HepG2 (cell line): ENCODE measurements around the gene SNCAIP. TPM values are rescaled to one million over a fixed set of nuclear protein-coding genes. Genes with fewer than 3 reads are reported as not detected.

Experiments
- ATAC-seq: fragments of 200-7000 bp; cut with Tn5 transposase; 3 replicates; pipeline ENCODE4 v1.9.1; 2020; ENCODE audit warnings: mild to moderate bottlenecking, moderate library complexity
- BruUV-seq: library from RNA; stranded (reverse); fragments of 400-500 nt; replicated peaks from 2 replicates; lab custom pipeline; 2021; lab: Mats Ljungman, UMichigan
- CTCF ChIA-PET: fragments of 300-600 bp; formaldehyde crosslinking; extraction: SDS; loops from one replicate; lab custom pipeline; 2021; ENCODE audit warnings: low total read pairs, inconsistent platforms, low intra/inter-chr PET ratio; lab: Yijun Ruan, JAX
- POLR2A ChIA-PET: fragments of 350-600 bp; sonication (Branson Sonifier 250); formaldehyde crosslinking; loops from one replicate; lab custom pipeline; 2020; ENCODE audit warnings: antibody characterized with exemption, inconsistent platforms; lab: Yijun Ruan, JAX
- DNase-seq: peaks from one replicate; pipeline ENCODE4 v3.0.0-alpha.2; 2015; ENCODE audit warnings: low spot score
- FAIRE-seq: peaks from 3 replicates; lab custom pipeline; 2011; peaks lifted over from hg19 to GRCh38; lab: Jason Lieb, UNC
- H2AFZ ChIP-seq: one replicate; pipeline ENCODE4 v1.6.1; 2011; ENCODE audit warnings: low read length, inconsistent platforms
- H3K27ac ChIP-seq: fragments of 300-600 bp; 3 replicates; pipeline ENCODE4 v1.8.0; 2011; ENCODE audit warnings: mixed run types, mild to moderate bottlenecking, mixed read lengths, low read length, inconsistent platforms; ENCODE audit not compliant: insufficient read depth; ENCODE audit errors: extremely low read length
- H3K27me3 ChIP-seq, 2 experiments: fragments of 200-600 bp in 1 of 2; 2 replicates in 1 of 2; 3 replicates in 1 of 2; pipeline versions ENCODE4 v1.6.0 to v1.8.0; 2011; ENCODE audit warnings: low read length in 2 of 2, mild to moderate bottlenecking in 2 of 2, moderate library complexity in 2 of 2, inconsistent platforms in 1 of 2; ENCODE audit not compliant: insufficient read depth in 2 of 2, control insufficient read depth in 1 of 2
- H3K36me3 ChIP-seq, 2 experiments: fragments of 200-600 bp in 1 of 2; replicated peaks in 1 of 2; 2 replicates in 1 of 2; 3 replicates in 1 of 2; pipeline versions ENCODE4 v1.5.1 to v1.8.0; 2011; ENCODE audit warnings: low read length in 2 of 2, inconsistent platforms in 1 of 2; ENCODE audit not compliant: insufficient read depth in 2 of 2, control insufficient read depth in 1 of 2
- H3K4me1 ChIP-seq: 2 replicates; pipeline ENCODE4 v1.5.1; 2012; ENCODE audit warnings: low read length, inconsistent platforms; ENCODE audit not compliant: insufficient read depth
- H3K4me2 ChIP-seq: 2 replicates; pipeline ENCODE4 v1.6.0; 2011; ENCODE audit warnings: low read depth, low read length, inconsistent platforms
- H3K4me3 ChIP-seq, 3 experiments: fragments of 200-600 bp in 1 of 3; sonication (generic), shearing (Covaris generic) in 1 of 3; replicated peaks in 1 of 3; 2 replicates each; pipeline ENCODE4 v1.5.1; 2011 to 2016; ENCODE audit warnings: low read length in 3 of 3, inconsistent platforms in 2 of 3, low read depth in 2 of 3, mild to moderate bottlenecking in 2 of 3, control low read depth in 1 of 3, mixed read lengths in 1 of 3; ENCODE audit not compliant: insufficient read depth in 1 of 3
- H3K79me2 ChIP-seq: one replicate; pipeline ENCODE4 v1.6.1; 2011; ENCODE audit warnings: low read length, inconsistent platforms; ENCODE audit not compliant: insufficient read depth
- H3K9ac ChIP-seq: 2 replicates; pipeline ENCODE4 v1.6.0; 2011; ENCODE audit warnings: mild to moderate bottlenecking, low read depth, low read length, inconsistent platforms; ENCODE audit not compliant: insufficient read depth
- H3K9me3 ChIP-seq: 2 replicates; pipeline ENCODE4 v1.5.1; 2012; ENCODE audit warnings: mild to moderate bottlenecking, low read length
- H4K20me1 ChIP-seq: 2 replicates; pipeline ENCODE4 v1.6.0; 2011; ENCODE audit warnings: inconsistent platforms, mild to moderate bottlenecking, low read length, moderate library complexity; ENCODE audit not compliant: insufficient read depth
- ARNTL ChIP-seq: sonication (generic); formaldehyde crosslinking; IDR thresholded peaks from 2 replicates; pipeline ENCODE4 v1.4.0; 2020; ENCODE audit warnings: mild to moderate bottlenecking, missing genetic modification reagents
- FLYWCH1 ChIP-seq: sonication (generic); formaldehyde crosslinking; IDR thresholded peaks from 2 replicates; pipeline ENCODE4 v1.8.1; 2023; ENCODE audit warnings: mild to moderate bottlenecking, missing genetic modification reagents
- FOSL2 ChIP-seq: sonication (generic); formaldehyde crosslinking; IDR thresholded peaks from 2 replicates; pipeline ENCODE4 v1.4.0; 2020; ENCODE audit warnings: missing genetic modification reagents
- HDAC6 ChIP-seq: fragments of 200-600 bp; sonication (generic); IDR thresholded peaks from 2 replicates; pipeline ENCODE4 v1.7.0; 2017; ENCODE audit warnings: mild to moderate bottlenecking, antibody characterized with exemption, low read length, low read depth
- HMG20B ChIP-seq: conservative IDR thresholded peaks from 2 replicates; pipeline ENCODE4 v1.6.1; 2016; ENCODE audit warnings: missing genetic modification reagents, missing compliant biosample characterization
- LCORL ChIP-seq, 2 experiments: fragments of 450-650 bp in 1 of 2; sonication (generic) in 1 of 2; formaldehyde crosslinking in 1 of 2; IDR thresholded peaks; 2 replicates each; pipeline versions ENCODE4 v1.5.0 to v1.6.1; 2017 to 2020; ENCODE audit warnings: antibody characterized with exemption in 1 of 2, missing genetic modification reagents in 1 of 2
- MAFF ChIP-seq: IDR thresholded peaks from 2 replicates; pipeline ENCODE4 v1.6.1; 2011; ENCODE audit warnings: low read depth, low read length, improper control_type of control experiment
- MTA3 ChIP-seq: sonication (generic); formaldehyde crosslinking; IDR thresholded peaks from 2 replicates; pipeline ENCODE4 v1.4.0; 2020; ENCODE audit warnings: missing genetic modification reagents
- PRMT3 ChIP-seq: sonication (generic); formaldehyde crosslinking; IDR thresholded peaks from 2 replicates; pipeline ENCODE4 v1.8.1; 2022; ENCODE audit warnings: low read depth, mild to moderate bottlenecking, moderate library complexity, missing genetic modification reagents, borderline replicate concordance
- SIX4 ChIP-seq: sonication (generic); formaldehyde crosslinking; IDR thresholded peaks from 2 replicates; pipeline ENCODE4 v1.4.0; 2020; ENCODE audit warnings: missing genetic modification reagents
- ZNF232 ChIP-seq: sonication (generic); formaldehyde crosslinking; IDR thresholded peaks from 2 replicates; pipeline ENCODE4 v1.4.0; 2020; ENCODE audit warnings: missing genetic modification reagents, borderline replicate concordance
- ZNF275 ChIP-seq: sonication (generic); formaldehyde crosslinking; IDR thresholded peaks from 2 replicates; pipeline ENCODE4 v1.8.0; 2022; ENCODE audit warnings: missing genetic modification reagents, mild to moderate bottlenecking, inconsistent platforms, borderline replicate concordance
- ZNF430 ChIP-seq: sonication (generic); formaldehyde crosslinking; IDR thresholded peaks from 2 replicates; pipeline ENCODE4 v1.9.0; 2021; ENCODE audit warnings: mild to moderate bottlenecking, missing genetic modification reagents
- ZNF577 ChIP-seq: sonication (generic); formaldehyde crosslinking; IDR thresholded peaks from 2 replicates; pipeline ENCODE4 v1.4.0; 2020; ENCODE audit warnings: mild to moderate bottlenecking, low read depth, missing genetic modification reagents, borderline replicate concordance
- ZNF737 ChIP-seq: sonication (generic); formaldehyde crosslinking; IDR thresholded peaks from 2 replicates; pipeline ENCODE4 v1.5.0; 2020; ENCODE audit warnings: missing genetic modification reagents, mild to moderate bottlenecking, borderline replicate concordance
- WGBS: methylation state at CpG from one replicate; pipeline ENCODE4 v1.1.6; 2017; ENCODE audit warnings: low lambda C conversion rate; 5-methylcytosine and 5-hydroxymethylcytosine counted together
- in situ Hi-C: cut with HindIII; loops from 2 replicates; pipeline ENCODE4 v1.10.0; 2017; ENCODE audit warnings: low pct_unique_long_range_greater_than_20kb; ENCODE audit not compliant: extremely low pct_ligation_motif_present
- intact Hi-C: fragments of 100-400 bp; cut with micrococcal nuclease; formaldehyde crosslinking; loops from one replicate; pipeline ENCODE4 v1.10.0; 2022; ENCODE audit not compliant: unreplicated experiment
- polyA plus RNA-seq, 8 experiments: library from polyadenylated mRNA; depleted of rRNA in 3 of 8; stranded (reverse) in 7 of 8; unstranded in 1 of 8; fragments of >200 nt; fragmentation: Illumina TruSeq in 4 of 8; extraction: Trizol in 4 of 8; gene quantifications; 2 replicates each; pipeline versions ENCODE4 v1.2.1 to v1.2.3, GENCODE V29; 2011 to 2016; ENCODE audit warnings: low read depth in 4 of 8, missing spikeins in 1 of 8, mixed read lengths in 1 of 8; ENCODE audit not compliant: insufficient read depth in 1 of 8
- total RNA-seq, 5 experiments: library from RNA; depleted of rRNA; stranded (reverse); fragments of >200 nt; fragmentation: Illumina TruSeq; extraction: Trizol; gene quantifications; 2 replicates each; pipeline ENCODE4 v1.2.3, GENCODE V29; 2016; ENCODE audit warnings: low read depth in 1 of 5
- TF ChIP-seq, protein P1 (sequence below): sonication (generic); formaldehyde crosslinking; IDR thresholded peaks from 2 replicates; pipeline ENCODE4 v1.5.0; 2020; ENCODE audit warnings: mild to moderate bottlenecking, missing genetic modification reagents

SNCAIP gene
- total and polyA plus RNA-seq, 2 of the 13 experiments (the other 11 are each of a cell fraction or from before 2014, with no cell fraction given) = not detected

DNA sequence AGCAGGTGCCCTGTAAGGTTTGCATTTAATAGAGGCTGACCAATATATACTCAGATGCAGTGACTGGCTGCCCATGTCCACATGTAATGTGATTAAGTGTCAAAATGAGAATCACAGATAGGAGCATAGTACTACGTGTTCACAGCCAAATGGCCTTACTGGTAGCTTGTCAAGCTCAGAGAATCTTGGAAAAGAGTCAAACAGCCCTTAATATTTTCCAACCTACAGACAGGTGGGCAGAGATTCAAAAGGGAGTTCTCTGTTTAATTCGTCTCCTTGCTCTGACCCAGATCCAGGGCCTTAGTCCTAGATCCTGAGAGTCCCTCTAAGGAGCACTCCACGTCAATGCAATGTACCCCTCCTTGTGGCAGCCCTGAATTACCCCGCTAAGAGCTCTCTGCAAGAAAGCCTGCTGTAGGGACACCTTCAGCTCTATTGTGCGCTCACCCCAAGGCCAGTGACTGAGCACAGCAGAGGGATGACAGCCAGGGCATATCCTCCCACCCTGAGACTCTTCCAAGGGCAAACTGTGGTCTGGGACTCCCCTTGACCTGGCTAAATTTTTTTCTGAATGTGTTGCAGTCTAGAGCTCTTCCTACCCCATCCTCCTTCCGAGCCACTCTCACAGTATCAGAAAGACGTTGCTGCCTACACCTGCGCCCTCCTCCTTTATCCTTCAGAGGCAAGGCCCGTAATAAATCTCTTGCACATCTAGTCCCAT lies 159.2 kb downstream of the SNCAIP start:
- Histone ChIP-seq H3K36me3 (no peaks in the 10 kb centered on the region), H3K4me2 (no peak overlapping the region), H3K27me3 (no peaks in the 10 kb centered on the region), H3K79me2 (no peaks in the 10 kb centered on the region), H3K4me1 (no peaks in the 10 kb centered on the region), H3K9ac (no peak overlapping the region), H3K9me3 (no peaks in the 10 kb centered on the region), H3K4me3 (no peak overlapping the region), H2AFZ (no peak overlapping the region), H4K20me1 (no peaks in the 10 kb centered on the region), H3K27ac (no peak overlapping the region)
- DNase-seq = no peak
- TF ChIP-seq ZNF275 (CRISPR knock-in tag) = no peak
- TF ChIP-seq, protein P1, sequence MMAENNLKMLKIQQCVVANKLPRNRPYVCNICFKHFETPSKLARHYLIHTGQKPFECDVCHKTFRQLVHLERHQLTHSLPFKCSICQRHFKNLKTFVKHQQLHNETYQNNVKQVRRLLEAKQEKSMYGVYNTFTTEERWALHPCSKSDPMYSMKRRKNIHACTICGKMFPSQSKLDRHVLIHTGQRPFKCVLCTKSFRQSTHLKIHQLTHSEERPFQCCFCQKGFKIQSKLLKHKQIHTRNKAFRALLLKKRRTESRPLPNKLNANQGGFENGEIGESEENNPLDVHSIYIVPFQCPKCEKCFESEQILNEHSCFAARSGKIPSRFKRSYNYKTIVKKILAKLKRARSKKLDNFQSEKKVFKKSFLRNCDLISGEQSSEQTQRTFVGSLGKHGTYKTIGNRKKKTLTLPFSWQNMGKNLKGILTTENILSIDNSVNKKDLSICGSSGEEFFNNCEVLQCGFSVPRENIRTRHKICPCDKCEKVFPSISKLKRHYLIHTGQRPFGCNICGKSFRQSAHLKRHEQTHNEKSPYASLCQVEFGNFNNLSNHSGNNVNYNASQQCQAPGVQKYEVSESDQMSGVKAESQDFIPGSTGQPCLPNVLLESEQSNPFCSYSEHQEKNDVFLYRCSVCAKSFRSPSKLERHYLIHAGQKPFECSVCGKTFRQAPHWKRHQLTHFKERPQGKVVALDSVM (CRISPR knock-in tag) = no peak
- TF ChIP-seq MAFF = no peak
- no peak for TF ChIP-seq ZNF577 (CRISPR knock-in tag)
- TF ChIP-seq ZNF737 (CRISPR knock-in tag) = no peak
- TF ChIP-seq ZNF232 = no peak
- no peak for TF ChIP-seq PRMT3 (CRISPR knock-in tag)
- TF ChIP-seq FLYWCH1 = no peak
- TF ChIP-seq FOSL2 (CRISPR knock-in tag) = no peak
- no peak for TF ChIP-seq SIX4 (CRISPR knock-in tag)
- TF ChIP-seq ARNTL (CRISPR knock-in tag) = no peak
- no peak for TF ChIP-seq HDAC6
- TF ChIP-seq ZNF430 = no peak
- TF ChIP-seq HMG20B (CRISPR knock-in tag) = no peak
- no peak for TF ChIP-seq MTA3 (CRISPR knock-in tag)
- no peak for TF ChIP-seq LCORL (IDR thresholded peaks at IDR 0.05)
- TF ChIP-seq LCORL (CRISPR knock-in tag; IDR thresholded peaks at IDR 0.05) = no peak
- ChIA-PET CTCF (no interaction called here), POLR2A (no interaction called here)
- intact Hi-C loops = no loop called here
- BruUV-seq = no TSS peak
- no peak for ATAC-seq
- 45% methylated on average over 8 of the region's 9 CpGs for WGBS
- in situ Hi-C loops = no loop called here
- no peak for FAIRE-seq
